WTC11 (cell line): Measurements from ENCODE around the gene ARL15.

Experiments used
- ATF3 ChIP-seq: sonication (generic); formaldehyde crosslinking; conservative IDR thresholded peaks from 2 replicates; pipeline ENCODE4 v1.8.1; 2022; ENCODE audit warnings: mild to moderate bottlenecking, missing genetic modification reagents
- ATF6 ChIP-seq: sonication (generic); formaldehyde crosslinking; IDR thresholded peaks from 2 replicates; pipeline ENCODE4 v1.8.1; 2023; ENCODE audit warnings: mild to moderate bottlenecking, missing genetic modification reagents
- CREM ChIP-seq: sonication (generic); formaldehyde crosslinking; IDR thresholded peaks from 2 replicates; pipeline ENCODE4 v1.8.1; 2022; ENCODE audit warnings: mild to moderate bottlenecking, missing genetic modification reagents, moderate library complexity
- CTCF ChIP-seq: fragments of 200-600 bp; IDR thresholded peaks from 2 replicates; pipeline ENCODE4 v1.8.0; 2022; ENCODE audit warnings: antibody characterized with exemption
- ESRRA ChIP-seq: sonication (generic); formaldehyde crosslinking; IDR thresholded peaks from 2 replicates; pipeline ENCODE4 v1.8.1; 2022; ENCODE audit warnings: mild to moderate bottlenecking, missing genetic modification reagents, borderline replicate concordance
- FOXJ3 ChIP-seq: sonication (generic); formaldehyde crosslinking; IDR thresholded peaks from 2 replicates; pipeline ENCODE4 v1.9.0; 2021; ENCODE audit warnings: missing genetic modification reagents, mild to moderate bottlenecking, borderline replicate concordance
- GABPB1 ChIP-seq: sonication (generic); formaldehyde crosslinking; IDR thresholded peaks from 2 replicates; pipeline ENCODE4 v1.8.1; 2023; ENCODE audit warnings: mild to moderate bottlenecking, missing genetic modification reagents
- JUN ChIP-seq: sonication (generic); formaldehyde crosslinking; IDR thresholded peaks from 2 replicates; pipeline ENCODE4 v1.8.0; 2023; ENCODE audit warnings: mild to moderate bottlenecking, missing genetic modification reagents
- NR3C1 ChIP-seq: sonication (generic); formaldehyde crosslinking; conservative IDR thresholded peaks from 2 replicates; pipeline ENCODE4 v1.8.1; 2023; ENCODE audit warnings: low read depth, mild to moderate bottlenecking, missing genetic modification reagents
- STAT6 ChIP-seq: sonication (generic); formaldehyde crosslinking; conservative IDR thresholded peaks from 2 replicates; pipeline ENCODE4 v1.8.1; 2023; ENCODE audit warnings: mild to moderate bottlenecking, low read depth, missing genetic modification reagents, moderate library complexity
- ZBTB43 ChIP-seq: sonication (generic); formaldehyde crosslinking; IDR thresholded peaks from 2 replicates; pipeline ENCODE4 v1.8.1; 2023; ENCODE audit warnings: mild to moderate bottlenecking, missing genetic modification reagents

GRCh38 chr5:54259981-54260380, 50.4 kb downstream of the ARL15 start:
- TF ChIP-seq GABPB1: no peak
- no peak for TF ChIP-seq JUN (CRISPR knock-in tag)
- TF ChIP-seq CTCF: no peak
- no peak for TF ChIP-seq CREM (CRISPR knock-in tag)
- no peak for TF ChIP-seq ESRRA
- no peak for TF ChIP-seq STAT6 (CRISPR knock-in tag)
- no peak for TF ChIP-seq ZBTB43 (CRISPR knock-in tag)
- no peak for TF ChIP-seq ATF6
- no peak for TF ChIP-seq FOXJ3 (CRISPR knock-in tag)
- TF ChIP-seq ATF3: no peak
- TF ChIP-seq NR3C1 (CRISPR knock-in tag): no peak
